C4-2B (cell line): ENCODE measurements around the gene LRSAM1.

Source experiments
- ZFX ChIP-seq: fragments of 450-650 bp; IDR thresholded peaks from 2 replicates; pipeline ENCODE4 v1.6.1; 2017
- TF ChIP-seq, protein P1 (sequence below): fragments of 450-650 bp; conservative IDR thresholded peaks from 2 replicates; pipeline ENCODE4 v1.5.1; 2017; ENCODE audit warnings: mild to moderate bottlenecking

- TF ChIP-seq, protein P1, sequence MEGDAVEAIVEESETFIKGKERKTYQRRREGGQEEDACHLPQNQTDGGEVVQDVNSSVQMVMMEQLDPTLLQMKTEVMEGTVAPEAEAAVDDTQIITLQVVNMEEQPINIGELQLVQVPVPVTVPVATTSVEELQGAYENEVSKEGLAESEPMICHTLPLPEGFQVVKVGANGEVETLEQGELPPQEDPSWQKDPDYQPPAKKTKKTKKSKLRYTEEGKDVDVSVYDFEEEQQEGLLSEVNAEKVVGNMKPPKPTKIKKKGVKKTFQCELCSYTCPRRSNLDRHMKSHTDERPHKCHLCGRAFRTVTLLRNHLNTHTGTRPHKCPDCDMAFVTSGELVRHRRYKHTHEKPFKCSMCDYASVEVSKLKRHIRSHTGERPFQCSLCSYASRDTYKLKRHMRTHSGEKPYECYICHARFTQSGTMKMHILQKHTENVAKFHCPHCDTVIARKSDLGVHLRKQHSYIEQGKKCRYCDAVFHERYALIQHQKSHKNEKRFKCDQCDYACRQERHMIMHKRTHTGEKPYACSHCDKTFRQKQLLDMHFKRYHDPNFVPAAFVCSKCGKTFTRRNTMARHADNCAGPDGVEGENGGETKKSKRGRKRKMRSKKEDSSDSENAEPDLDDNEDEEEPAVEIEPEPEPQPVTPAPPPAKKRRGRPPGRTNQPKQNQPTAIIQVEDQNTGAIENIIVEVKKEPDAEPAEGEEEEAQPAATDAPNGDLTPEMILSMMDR: no peak
- no peak for TF ChIP-seq ZFX
Observed at GRCh38 chr9:127543973-127544533, 92.7 kb downstream of the LRSAM1 start.
